Measurements from ENCODE around the gene CYP2S1. TPM values are rescaled to one million over a fixed set of nuclear protein-coding genes. Genes with fewer than 3 reads are reported as not detected.

CYP2S1 gene
- total RNA-seq, 2 experiments from 2014 or later: 0.78 to 0.82 TPM

DNA sequence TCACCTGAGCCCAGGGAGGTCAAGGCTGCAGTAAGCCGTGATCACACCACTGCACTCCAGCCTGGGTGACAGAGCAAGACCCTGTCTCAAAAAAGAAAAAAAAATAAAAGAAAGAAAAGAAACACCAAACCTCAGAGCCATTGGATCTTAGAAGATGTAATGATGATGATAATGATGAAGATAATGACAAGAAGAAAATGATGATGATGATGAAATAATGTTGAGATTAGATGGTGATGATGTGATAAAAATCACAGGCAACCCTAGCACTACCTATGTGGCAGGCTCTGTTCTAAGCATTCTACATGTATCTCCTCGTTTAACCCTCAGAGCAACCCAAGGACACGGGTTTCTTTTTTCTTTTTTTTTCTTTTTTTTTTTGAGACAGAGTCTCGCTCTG, 51.1 kb downstream of the CYP2S1 start:
- no peak for DNase-seq
- H3K9me3 Mint-ChIP-seq: no peaks in the 10 kb centered on the region
- no peaks in the 10 kb centered on the region for H3K36me3 Mint-ChIP-seq (ENCODE audit: low read depth)
- H3K27ac Mint-ChIP-seq: no peak overlapping the region
- CTCF ChIA-PET: no interaction called here
- H3K4me1 ChIP-seq (ENCODE audit: insufficient read depth, low read length): no peaks in the 10 kb centered on the region
- H3K4me3 ChIP-seq (ENCODE audit: low read length): no peak overlapping the region
- H3K27ac ChIP-seq (ENCODE audit: low read depth in 1 of 2, low read length in 2 of 2): no peak overlapping the region
- H3K27me3 Mint-ChIP-seq: no peaks in the 10 kb centered on the region
- intact Hi-C loops (cut with DNase I, micrococcal nuclease): no loop called here
- H3K4me3 Mint-ChIP-seq: no peak overlapping the region
- ATAC-seq (ENCODE audit: poor library complexity): no peak
- TF ChIP-seq, protein P1, sequence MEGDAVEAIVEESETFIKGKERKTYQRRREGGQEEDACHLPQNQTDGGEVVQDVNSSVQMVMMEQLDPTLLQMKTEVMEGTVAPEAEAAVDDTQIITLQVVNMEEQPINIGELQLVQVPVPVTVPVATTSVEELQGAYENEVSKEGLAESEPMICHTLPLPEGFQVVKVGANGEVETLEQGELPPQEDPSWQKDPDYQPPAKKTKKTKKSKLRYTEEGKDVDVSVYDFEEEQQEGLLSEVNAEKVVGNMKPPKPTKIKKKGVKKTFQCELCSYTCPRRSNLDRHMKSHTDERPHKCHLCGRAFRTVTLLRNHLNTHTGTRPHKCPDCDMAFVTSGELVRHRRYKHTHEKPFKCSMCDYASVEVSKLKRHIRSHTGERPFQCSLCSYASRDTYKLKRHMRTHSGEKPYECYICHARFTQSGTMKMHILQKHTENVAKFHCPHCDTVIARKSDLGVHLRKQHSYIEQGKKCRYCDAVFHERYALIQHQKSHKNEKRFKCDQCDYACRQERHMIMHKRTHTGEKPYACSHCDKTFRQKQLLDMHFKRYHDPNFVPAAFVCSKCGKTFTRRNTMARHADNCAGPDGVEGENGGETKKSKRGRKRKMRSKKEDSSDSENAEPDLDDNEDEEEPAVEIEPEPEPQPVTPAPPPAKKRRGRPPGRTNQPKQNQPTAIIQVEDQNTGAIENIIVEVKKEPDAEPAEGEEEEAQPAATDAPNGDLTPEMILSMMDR (IDR thresholded peaks at IDR 0.05): no peak
- no peaks in the 10 kb centered on the region for H3K9me3 ChIP-seq (ENCODE audit: control insufficient read depth in 1 of 2, insufficient read depth in 1 of 2, low read length in 2 of 2)
- no peaks in the 10 kb centered on the region for H3K4me1 Mint-ChIP-seq (ENCODE audit: low read depth)
- no peaks in the 10 kb centered on the region for H3K27me3 ChIP-seq (ENCODE audit: control insufficient read depth in 1 of 2, insufficient read depth in 2 of 2, low read length in 2 of 2)
- H3K36me3 ChIP-seq (ENCODE audit: insufficient read depth, low read length): no peaks in the 10 kb centered on the region
- POLR2A ChIA-PET: no interaction called here

DNA sequence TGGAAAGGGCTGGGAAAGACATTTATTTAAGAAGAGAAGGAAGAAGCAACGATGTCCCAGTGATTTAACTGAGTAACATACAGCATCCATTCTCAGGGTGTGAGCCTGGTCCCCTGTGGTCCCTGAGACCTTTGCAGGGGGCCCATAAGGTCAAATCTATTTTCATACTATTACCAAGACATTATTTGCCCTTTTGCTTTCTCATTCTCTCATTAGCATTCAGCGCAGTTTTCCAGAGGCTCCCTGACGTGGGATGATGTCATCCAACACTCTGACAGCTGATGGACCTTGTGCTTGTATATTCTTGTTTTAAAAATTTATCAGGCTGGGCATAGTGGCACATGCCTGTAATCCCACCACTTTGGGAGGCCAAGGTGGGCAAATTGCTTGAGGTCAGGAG, 52.8 kb downstream of the CYP2S1 start:
- Histone ChIP-seq H3K27me3 (ENCODE audit: control insufficient read depth in 1 of 2, insufficient read depth in 2 of 2, low read length in 2 of 2) (no peaks in the 10 kb centered on the region), H3K4me1 (ENCODE audit: insufficient read depth, low read length) (no peaks in the 10 kb centered on the region), H3K9me3 (ENCODE audit: control insufficient read depth in 1 of 2, insufficient read depth in 1 of 2, low read length in 2 of 2) (no peaks in the 10 kb centered on the region), H3K4me3 (ENCODE audit: low read length) (no peak overlapping the region), H3K27ac (ENCODE audit: low read depth in 1 of 2, low read length in 2 of 2) (no peak overlapping the region), H3K36me3 (ENCODE audit: insufficient read depth, low read length) (no peaks in the 10 kb centered on the region)
- TF ChIP-seq, protein P1 (IDR thresholded peaks at IDR 0.05): no peak
- Mint-ChIP-seq H3K4me3 (no peak overlapping the region), H3K9me3 (no peaks in the 10 kb centered on the region), H3K27ac (no peak overlapping the region), H3K27me3 (no peaks in the 10 kb centered on the region), H3K4me1 (ENCODE audit: low read depth) (no peaks in the 10 kb centered on the region), H3K36me3 (ENCODE audit: low read depth) (no peaks in the 10 kb centered on the region)
- DNase-seq: no peak
- no peak for ATAC-seq (ENCODE audit: poor library complexity)
- CTCF ChIA-PET: interaction anchor here (0.7 kb wide), 1 partner anchor 553 kb away, joined by 3 read pairs; no protein-coding TSS in a partner anchor
- intact Hi-C loops (cut with DNase I, micrococcal nuclease): no loop called here
- POLR2A ChIA-PET: interaction anchor here (1.1 kb wide), 1 partner anchor 18 kb away, joined by 4 read pairs; no protein-coding TSS in a partner anchor

DNA sequence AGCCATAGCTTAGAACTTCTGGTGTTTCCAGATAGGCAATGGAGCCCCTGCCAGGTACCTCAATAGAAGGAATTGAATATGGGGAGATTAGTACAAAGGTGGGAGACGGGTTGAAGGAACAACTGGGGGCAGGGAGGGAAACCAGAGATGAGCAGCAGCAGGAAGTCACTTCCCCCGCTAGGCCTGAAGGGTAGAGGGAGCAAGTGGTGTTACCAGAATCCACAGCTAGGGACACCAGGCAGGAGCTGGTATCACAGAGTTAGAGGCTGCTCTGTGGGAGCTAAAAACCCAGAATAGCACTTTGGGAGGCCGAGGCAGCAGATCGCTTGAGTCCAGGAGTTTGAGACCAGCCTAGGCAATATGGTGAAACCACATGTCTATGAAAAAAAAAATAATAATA, 55.9 kb downstream of the CYP2S1 start:
- H3K27ac Mint-ChIP-seq: no peak overlapping the region
- no peaks in the 10 kb centered on the region for H3K4me1 Mint-ChIP-seq (ENCODE audit: low read depth)
- peaks cover 4% of the 10 kb centered on the region for H3K27me3 Mint-ChIP-seq
- Histone ChIP-seq H3K27ac (ENCODE audit: low read depth in 1 of 2, low read length in 2 of 2) (no peak overlapping the region), H3K27me3 (ENCODE audit: control insufficient read depth in 1 of 2, insufficient read depth in 2 of 2, low read length in 2 of 2) (no peaks in the 10 kb centered on the region), H3K9me3 (ENCODE audit: control insufficient read depth in 1 of 2, insufficient read depth in 1 of 2, low read length in 2 of 2) (no peaks in the 10 kb centered on the region), H3K36me3 (ENCODE audit: insufficient read depth, low read length) (no peaks in the 10 kb centered on the region), H3K4me1 (ENCODE audit: insufficient read depth, low read length) (no peaks in the 10 kb centered on the region), H3K4me3 (ENCODE audit: low read length) (no peak overlapping the region)
- ATAC-seq (ENCODE audit: poor library complexity) (no peak), DNase-seq (no peak)
- H3K9me3 Mint-ChIP-seq: no peaks in the 10 kb centered on the region
- no peak overlapping the region for H3K4me3 Mint-ChIP-seq
- TF ChIP-seq, protein P1 (IDR thresholded peaks at IDR 0.05): no peak
- POLR2A ChIA-PET: interaction anchor here (0.8 kb wide), 1 partner anchor 23 kb away, joined by 3 read pairs; no protein-coding TSS in a partner anchor
- intact Hi-C loops (cut with DNase I, micrococcal nuclease): no loop called here
- CTCF ChIA-PET: interaction anchor here (0.7 kb wide), 1 partner anchor 104 kb away, joined by 5 read pairs; no protein-coding TSS in a partner anchor
- H3K36me3 Mint-ChIP-seq (ENCODE audit: low read depth): no peaks in the 10 kb centered on the region
